Measurements from ENCODE around the gene NR6A1.

- no peak for TF ChIP-seq REST (IDR thresholded peaks at IDR 0.05; ENCODE audit: unreplicated experiment)
- TF ChIP-seq CTCF (conservative IDR thresholded peaks at IDR 0.05; ENCODE audit: low read depth in 2 of 2): no peak
- TF ChIP-seq ZNF114 (CRISPR knock-in tag; IDR thresholded peaks at IDR 0.05): no peak
- TF ChIP-seq POLR2AphosphoS5 (IDR thresholded peaks at IDR 0.05; ENCODE audit: low read depth): no peak
- no peak for TF ChIP-seq NANOG (IDR thresholded peaks at IDR 0.05; ENCODE audit: borderline replicate concordance)
- TF ChIP-seq EZH2phosphoT487 (IDR thresholded peaks at IDR 0.05; ENCODE audit: unreplicated experiment): no peak
- no peak for TF ChIP-seq EZH2 (IDR thresholded peaks at IDR 0.05; ENCODE audit: low read depth, unreplicated experiment)
- no peak for TF ChIP-seq STAT1 (IDR thresholded peaks at IDR 0.05; ENCODE audit: unreplicated experiment)
- no peak for TF ChIP-seq JUNB (IDR thresholded peaks at IDR 0.05; ENCODE audit: unreplicated experiment)
- TF ChIP-seq CREB1 (CRISPR knock-in tag; IDR thresholded peaks at IDR 0.05; ENCODE audit: low read depth): no peak
- TF ChIP-seq ZNF462 (CRISPR knock-in tag; IDR thresholded peaks at IDR 0.05): no peak
Observed at GRCh38 chr9:124814164-124814535, 43.0 kb upstream of the NR6A1 start.
